Measurements from ENCODE around the gene MSH2. TPM values are rescaled to one million over a fixed set of nuclear protein-coding genes. Genes with fewer than 3 reads are reported as not detected.

The MSH2 gene
- total RNA-seq, 4 donors from 2014 or later = 8.2 to 15.3 (median 14.2) TPM

DNA sequence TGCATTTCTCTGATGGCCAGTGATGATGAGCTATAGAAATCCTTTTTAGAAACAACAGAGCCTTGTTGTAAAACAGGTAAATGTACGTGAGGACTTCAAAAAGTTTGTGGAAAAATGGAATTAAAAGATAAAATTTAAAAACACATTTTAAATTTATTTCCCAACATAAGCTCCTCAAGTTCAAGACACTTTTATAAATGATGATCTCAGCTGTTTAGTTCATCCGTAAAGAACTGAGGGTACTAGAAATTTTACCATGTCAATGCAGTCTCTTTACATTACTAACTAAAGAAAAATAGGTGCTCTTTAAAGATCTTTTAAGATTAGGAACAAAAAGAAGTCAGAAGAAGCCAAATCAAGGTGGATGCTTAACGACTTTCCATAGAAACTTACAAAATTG, 52.5 kb downstream of the MSH2 start:
- H3K36me3 ChIP-seq = peaks cover 0 to 26% (median 0%) of the 10 kb centered on the region in 3 donors

DNA sequence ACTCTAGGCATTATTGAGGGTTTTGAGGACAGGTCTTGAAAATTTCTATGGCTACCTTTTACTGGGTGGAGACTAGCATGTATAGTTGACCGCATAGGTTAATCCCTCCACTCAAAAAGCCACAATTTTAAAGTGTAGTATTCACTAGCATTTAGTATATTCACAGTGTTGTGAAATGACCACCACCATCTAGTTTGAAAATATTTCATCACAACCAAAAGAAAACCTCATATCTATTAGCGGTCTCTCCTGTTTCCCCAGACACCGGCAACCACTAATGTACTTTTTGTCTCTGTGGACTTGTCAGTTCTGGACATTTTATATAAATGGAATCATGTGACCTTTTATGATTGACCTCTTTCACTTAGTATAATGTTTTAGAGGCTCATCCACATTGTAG, 53.9 kb downstream of the MSH2 start:
- no peak overlapping the region for H3K4me3 ChIP-seq
- H3K4me1 ChIP-seq = no peaks in the 10 kb centered on the region
- DNase-seq (ENCODE audit: low spot score in 2 of 2) = no peak
- no peaks in the 10 kb centered on the region for H3K9me3 ChIP-seq
- H3K27ac ChIP-seq = no peak overlapping the region
- WGBS, 2 donors = 90 to 94% methylated on average over 3 of the region's 3 CpGs
- peaks cover 0 to 26% (median 0%) of the 10 kb centered on the region in 3 donors for H3K36me3 ChIP-seq
- TF ChIP-seq POLR2A (IDR thresholded peaks at IDR 0.05) (no peak), CTCF (IDR thresholded peaks at IDR 0.05) (no peak), EP300 (IDR thresholded peaks at IDR 0.05) (no peak)
- no peaks in the 10 kb centered on the region for H3K27me3 ChIP-seq

More for the DNA sequence above, 52.5 kb downstream of the MSH2 start:
- no peaks in the 10 kb centered on the region for H3K4me1 ChIP-seq
- H3K27ac ChIP-seq = no peak overlapping the region
- H3K4me3 ChIP-seq = no peak overlapping the region
- TF ChIP-seq CTCF (IDR thresholded peaks at IDR 0.05) = no peak
- no peak for TF ChIP-seq POLR2A (IDR thresholded peaks at IDR 0.05)
- no peak for TF ChIP-seq EP300 (IDR thresholded peaks at IDR 0.05)
- WGBS, 2 donors = 94 to 97% methylated on average over 3 of the region's 3 CpGs
- no peak for DNase-seq (ENCODE audit: low spot score in 2 of 2)
- no peaks in the 10 kb centered on the region for H3K27me3 ChIP-seq
- H3K9me3 ChIP-seq = no peaks in the 10 kb centered on the region

- no peaks in the 10 kb centered on the region for H3K4me1 ChIP-seq
- TF ChIP-seq EP300 (IDR thresholded peaks at IDR 0.05) = no peak
- TF ChIP-seq CTCF (IDR thresholded peaks at IDR 0.05) = no peak
- TF ChIP-seq POLR2A (IDR thresholded peaks at IDR 0.05) = no peak
- peaks cover 0 to 26% (median 0%) of the 10 kb centered on the region in 3 donors for H3K36me3 ChIP-seq
- no peak overlapping the region for H3K4me3 ChIP-seq
- DNase-seq (ENCODE audit: low spot score in 2 of 2) = no peak
- H3K9me3 ChIP-seq = no peaks in the 10 kb centered on the region
- no peaks in the 10 kb centered on the region for H3K27me3 ChIP-seq
- 91 to 92% methylated on average over 5 of the region's 5 CpGs for WGBS, 2 donors
- no peak overlapping the region for H3K27ac ChIP-seq
Observed at GRCh38 chr2:47457268-47457667, 54.3 kb downstream of the MSH2 start.

DNA sequence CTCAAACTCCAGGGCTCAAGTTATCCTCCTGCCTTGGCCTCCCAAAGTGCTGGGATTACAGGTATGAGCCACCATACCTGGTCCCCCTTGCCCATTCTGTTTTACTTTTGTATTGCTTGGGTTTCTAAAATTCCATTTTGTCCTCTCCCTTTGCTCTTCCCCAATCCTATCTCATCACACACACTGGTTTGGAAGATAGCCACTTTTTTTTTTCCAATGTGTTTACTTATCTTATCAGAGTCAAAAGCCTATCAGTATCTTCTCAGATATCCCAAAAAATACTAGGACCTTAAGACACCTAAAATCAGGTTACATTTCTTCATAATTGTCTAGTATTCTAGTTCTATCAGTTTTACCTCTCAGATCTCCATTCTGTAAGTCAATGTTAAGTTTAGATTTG, 56.1 kb downstream of the MSH2 start:
- Histone ChIP-seq H3K9me3 (no peaks in the 10 kb centered on the region), H3K36me3 (peaks cover 0 to 36% (median 0%) of the 10 kb centered on the region in 3 donors), H3K27ac (no peak overlapping the region), H3K4me1 (no peaks in the 10 kb centered on the region), H3K27me3 (no peaks in the 10 kb centered on the region), H3K4me3 (no peak overlapping the region)
- DNase-seq (ENCODE audit: low spot score in 2 of 2) = no peak
- TF ChIP-seq CTCF (IDR thresholded peaks at IDR 0.05) = no peak
- TF ChIP-seq POLR2A (IDR thresholded peaks at IDR 0.05) = no peak
- TF ChIP-seq EP300 (IDR thresholded peaks at IDR 0.05) = no peak

GRCh38 chr2:47460766-47461165, 57.8 kb downstream of the MSH2 start:
- Histone ChIP-seq H3K4me1 (no peaks in the 10 kb centered on the region), H3K9me3 (no peaks in the 10 kb centered on the region), H3K27ac (no peak overlapping the region), H3K4me3 (no peak overlapping the region), H3K27me3 (no peaks in the 10 kb centered on the region), H3K36me3 (peaks cover 0 to 33% (median 0%) of the 10 kb centered on the region in 3 donors)
- DNase-seq (ENCODE audit: low spot score in 2 of 2) = no peak
- TF ChIP-seq POLR2A (IDR thresholded peaks at IDR 0.05) (no peak), CTCF (IDR thresholded peaks at IDR 0.05) (no peak), EP300 (IDR thresholded peaks at IDR 0.05) (no peak)

All from tibial nerve (tissue), 4 donors.